H9 (cell line): ENCODE measurements around the gene JARID2. TPM values are rescaled to one million over a fixed set of nuclear protein-coding genes. Genes with fewer than 3 reads are reported as not detected.

ENCODE experiments used
- DNase-seq: peaks from one replicate; pipeline ENCODE4 v3.0.0-alpha.2; 2017
- H2AFZ ChIP-seq: one replicate; pipeline ENCODE4 v1.6.1; 2013; ENCODE audit warnings: mild to moderate bottlenecking, low read length, control low read depth, moderate library complexity
- H2AK5ac ChIP-seq: 2 replicates; pipeline ENCODE4 v1.6.1; 2013; ENCODE audit warnings: low read length, control low read depth, mixed read lengths; ENCODE audit not compliant: insufficient read length
- H2BK120ac ChIP-seq: one replicate; pipeline ENCODE4 v1.6.1; 2013; ENCODE audit warnings: low read depth, mild to moderate bottlenecking, low read length, control low read depth, inconsistent platforms; ENCODE audit not compliant: poor library complexity, severe bottlenecking
- H2BK12ac ChIP-seq: 2 replicates; pipeline ENCODE4 v1.6.1; 2013; ENCODE audit warnings: low read length, control low read depth, mixed read lengths, low read depth; ENCODE audit not compliant: insufficient read length
- H2BK15ac ChIP-seq: 2 replicates; pipeline ENCODE4 v1.6.1; 2013; ENCODE audit warnings: low read depth, low read length, control low read depth
- H2BK20ac ChIP-seq: one replicate; pipeline ENCODE4 v1.6.1; 2013; ENCODE audit warnings: low read depth, mild to moderate bottlenecking, low read length, control low read depth, inconsistent platforms; ENCODE audit not compliant: poor library complexity, severe bottlenecking
- H2BK5ac ChIP-seq: 2 replicates; pipeline ENCODE4 v1.6.1; 2013; ENCODE audit warnings: low read length, control low read depth, mixed read lengths; ENCODE audit not compliant: insufficient read length
- H3K14ac ChIP-seq: 2 replicates; pipeline ENCODE4 v1.6.1; 2013; ENCODE audit warnings: low read length, control low read depth; ENCODE audit not compliant: insufficient read depth
- H3K18ac ChIP-seq: 2 replicates; pipeline ENCODE4 v1.6.1; 2013; ENCODE audit warnings: low read depth, mild to moderate bottlenecking, mixed read lengths, low read length, control low read depth; ENCODE audit not compliant: insufficient read length
- H3K23ac ChIP-seq: 2 replicates; pipeline ENCODE4 v1.6.1; 2013; ENCODE audit warnings: low read length, control low read depth, mixed read lengths, low read depth; ENCODE audit not compliant: insufficient read length
- H3K23me2 ChIP-seq: 2 replicates; pipeline ENCODE4 v1.6.1; 2013; ENCODE audit warnings: low read depth, mild to moderate bottlenecking, mixed read lengths, low read length, control low read depth; ENCODE audit not compliant: insufficient read length, poor library complexity, severe bottlenecking
- H3K27ac ChIP-seq: 2 replicates; pipeline ENCODE4 v1.5.1; 2013; ENCODE audit warnings: low read length, control low read depth, mixed read lengths, low read depth; ENCODE audit not compliant: insufficient read length
- H3K27me3 ChIP-seq: 2 replicates; pipeline ENCODE4 v1.6.1; 2013; ENCODE audit warnings: low read length, control low read depth, inconsistent platforms; ENCODE audit not compliant: insufficient read depth
- H3K4ac ChIP-seq: 2 replicates; pipeline ENCODE4 v1.6.1; 2013; ENCODE audit warnings: low read depth, mild to moderate bottlenecking, control low read depth, inconsistent platforms, low read length, moderate library complexity
- H3K4me1 ChIP-seq: 2 replicates; pipeline ENCODE4 v1.6.1; 2013; ENCODE audit warnings: low read length, control low read depth, inconsistent platforms; ENCODE audit not compliant: insufficient read depth
- H3K4me2 ChIP-seq: 2 replicates; pipeline ENCODE4 v1.6.1; 2013; ENCODE audit warnings: low read length, control low read depth, mixed read lengths; ENCODE audit not compliant: insufficient read length, insufficient read depth
- H3K56ac ChIP-seq: 2 replicates; pipeline ENCODE4 v1.6.1; 2013; ENCODE audit warnings: low read depth, mild to moderate bottlenecking, mixed read lengths, low read length, control low read depth; ENCODE audit not compliant: insufficient read length
- H3K79me1 ChIP-seq: 2 replicates; pipeline ENCODE4 v1.6.1; 2013; ENCODE audit warnings: low read depth, mild to moderate bottlenecking, moderate library complexity, low read length, control low read depth, inconsistent platforms; ENCODE audit not compliant: insufficient read depth, poor library complexity, severe bottlenecking
- H3K79me2 ChIP-seq: 2 replicates; pipeline ENCODE4 v1.6.1; 2013; ENCODE audit warnings: low read length, control low read depth, inconsistent platforms; ENCODE audit not compliant: insufficient read depth
- H3K9ac ChIP-seq: 2 replicates; pipeline ENCODE4 v1.6.1; 2013; ENCODE audit warnings: low read length, control low read depth, mixed read lengths; ENCODE audit not compliant: insufficient read length; ENCODE audit errors: extremely low read depth
- H3K9me3 ChIP-seq: one replicate; pipeline ENCODE4 v1.6.1; 2013; ENCODE audit warnings: low read depth, low read length, inconsistent platforms; ENCODE audit not compliant: control insufficient read depth
- H3T11ph ChIP-seq: one replicate; pipeline ENCODE4 v1.6.1; 2013; ENCODE audit warnings: mild to moderate bottlenecking, low read length, control low read depth, inconsistent platforms
- H4K20me1 ChIP-seq: one replicate; pipeline ENCODE4 v1.6.1; 2013; ENCODE audit not compliant: control insufficient read depth, insufficient read length, insufficient read depth
- H4K5ac ChIP-seq: 2 replicates; pipeline ENCODE4 v1.6.1; 2013; ENCODE audit warnings: low read depth, mild to moderate bottlenecking, mixed read lengths, low read length, control low read depth; ENCODE audit not compliant: insufficient read length
- H4K8ac ChIP-seq: replicated peaks from 2 replicates; pipeline ENCODE4 v1.6.1; 2013; ENCODE audit warnings: low read length, control low read depth, mixed read lengths, low read depth; ENCODE audit not compliant: insufficient read length
- H4K91ac ChIP-seq: 2 replicates; pipeline ENCODE4 v1.6.1; 2013; ENCODE audit warnings: low read depth, mild to moderate bottlenecking, moderate library complexity, mixed read lengths, low read length, control low read depth; ENCODE audit not compliant: insufficient read length
- H3K27ac Mint-ChIP-seq, 3 experiments: 2 replicates in 2 of 3; 3 replicates in 1 of 3; pipeline ENCODE4 v1.8.0; 2020 to 2021; ENCODE audit warnings: mixed read lengths in 3 of 3, mild to moderate bottlenecking in 1 of 3, moderate library complexity in 1 of 3
- H3K27me3 Mint-ChIP-seq: 2 replicates; pipeline ENCODE4 v1.8.0; 2021; ENCODE audit warnings: low read depth, mild to moderate bottlenecking, moderate library complexity, mixed read lengths
- H3K36me3 Mint-ChIP-seq, 3 experiments: 2 replicates in 2 of 3; 3 replicates in 1 of 3; pipeline ENCODE4 v1.8.0; 2020 to 2021; ENCODE audit warnings: low read depth in 3 of 3, mixed read lengths in 3 of 3; ENCODE audit not compliant: insufficient read depth in 1 of 3
- H3K4me1 Mint-ChIP-seq, 2 experiments: 2 replicates each; pipeline ENCODE4 v1.8.0; 2020; ENCODE audit warnings: mixed read lengths in 2 of 2
- H3K4me3 Mint-ChIP-seq, 2 experiments: 2 replicates in 1 of 2; 3 replicates in 1 of 2; pipeline ENCODE4 v1.8.0; 2020 to 2021; ENCODE audit warnings: mild to moderate bottlenecking in 2 of 2, mixed read lengths in 2 of 2, moderate library complexity in 1 of 2
- H3K9me3 Mint-ChIP-seq, 2 experiments: 2 replicates in 1 of 2; 3 replicates in 1 of 2; pipeline ENCODE4 v1.8.0; 2020; ENCODE audit warnings: mild to moderate bottlenecking in 2 of 2, mixed read lengths in 2 of 2, moderate library complexity in 1 of 2
- WGBS: extraction: QIAGEN DNeasy Blood & Tissue Kit; methylation state at CpG from one replicate; pipeline ENCODE4 v1.1.7; 2013; ENCODE audit warnings: missing lambda C conversion rate, low lambda C conversion rate, mixed read lengths; ENCODE audit not compliant: insufficient read length; ENCODE audit errors: extremely low coverage; 5-methylcytosine and 5-hydroxymethylcytosine counted together
- total RNA-seq: library from RNA; stranded (reverse); gene quantifications from 2 replicates; pipeline ENCODE4 v1.2.1, GENCODE V29; 2021
- TF ChIP-seq, protein P1 (sequence below): fragments of 200-600 bp; sonication (generic); conservative IDR thresholded peaks from 3 replicates; pipeline ENCODE4 v1.8.0; 2021; ENCODE audit warnings: antibody characterized with exemption, mild to moderate bottlenecking

JARID2 gene
- total RNA-seq, 1 experiment from 2014 or later, result 174 TPM

- H3K9me3 ChIP-seq, result peaks cover 13% of the 10 kb centered on the region
- H4K8ac ChIP-seq, result no peak overlapping the region
- DNase-seq, result peak; percentile 26
- no peak overlapping the region for H2AK5ac ChIP-seq
- no peaks in the 10 kb centered on the region for H3K79me2 ChIP-seq
- no peak overlapping the region for H3K9ac ChIP-seq
- no peak overlapping the region for H4K91ac ChIP-seq
- Mint-ChIP-seq H3K4me3 (no peak overlapping the region), H3K9me3 (peaks cover 14 to 44% of the 10 kb centered on the region in 2 experiments), H3K36me3 (peaks cover 54 to 86% (median 78%) of the 10 kb centered on the region in 3 experiments), H3K27ac (no peak overlapping the region), H3K4me1 (peaks cover 0 to 17% of the 10 kb centered on the region in 2 experiments; a peak in 2 of 4 replicates), H3K27me3 (peaks cover 15% of the 10 kb centered on the region)
- H3K27me3 ChIP-seq, result no peaks in the 10 kb centered on the region
- H3K56ac ChIP-seq, result no peak overlapping the region
- no peak overlapping the region for H2BK20ac ChIP-seq
- no peak overlapping the region for H3K14ac ChIP-seq
- H3K4me1 ChIP-seq, result no peaks in the 10 kb centered on the region
- H2BK120ac ChIP-seq, result no peak overlapping the region
- no CpG with 5 or more reads among the region's 13 CpGs for WGBS
- TF ChIP-seq, protein P1, sequence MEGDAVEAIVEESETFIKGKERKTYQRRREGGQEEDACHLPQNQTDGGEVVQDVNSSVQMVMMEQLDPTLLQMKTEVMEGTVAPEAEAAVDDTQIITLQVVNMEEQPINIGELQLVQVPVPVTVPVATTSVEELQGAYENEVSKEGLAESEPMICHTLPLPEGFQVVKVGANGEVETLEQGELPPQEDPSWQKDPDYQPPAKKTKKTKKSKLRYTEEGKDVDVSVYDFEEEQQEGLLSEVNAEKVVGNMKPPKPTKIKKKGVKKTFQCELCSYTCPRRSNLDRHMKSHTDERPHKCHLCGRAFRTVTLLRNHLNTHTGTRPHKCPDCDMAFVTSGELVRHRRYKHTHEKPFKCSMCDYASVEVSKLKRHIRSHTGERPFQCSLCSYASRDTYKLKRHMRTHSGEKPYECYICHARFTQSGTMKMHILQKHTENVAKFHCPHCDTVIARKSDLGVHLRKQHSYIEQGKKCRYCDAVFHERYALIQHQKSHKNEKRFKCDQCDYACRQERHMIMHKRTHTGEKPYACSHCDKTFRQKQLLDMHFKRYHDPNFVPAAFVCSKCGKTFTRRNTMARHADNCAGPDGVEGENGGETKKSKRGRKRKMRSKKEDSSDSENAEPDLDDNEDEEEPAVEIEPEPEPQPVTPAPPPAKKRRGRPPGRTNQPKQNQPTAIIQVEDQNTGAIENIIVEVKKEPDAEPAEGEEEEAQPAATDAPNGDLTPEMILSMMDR, result no peak
- no peak overlapping the region for H3K23ac ChIP-seq
- H4K20me1 ChIP-seq, result peaks cover 2% of the 10 kb centered on the region
- H3T11ph ChIP-seq, result no peak overlapping the region
- no peak overlapping the region for H2BK15ac ChIP-seq
- no peak overlapping the region for H3K18ac ChIP-seq
- H2BK5ac ChIP-seq, result no peak overlapping the region
- no peak overlapping the region for H3K4ac ChIP-seq
- no peak overlapping the region for H3K4me2 ChIP-seq
- no peak overlapping the region for H4K5ac ChIP-seq
- no peaks in the 10 kb centered on the region for H3K23me2 ChIP-seq
- H3K27ac ChIP-seq, result no peak overlapping the region
- no peak overlapping the region for H2AFZ ChIP-seq
- no peak overlapping the region for H2BK12ac ChIP-seq
- H3K79me1 ChIP-seq, result no peaks in the 10 kb centered on the region
These were observed 280.4 kb downstream of the JARID2 start for GRCh38 chr6:15526212-15526701.
